WI38 (cell line): ENCODE results near the gene ANKH.

ENCODE experiments used
- H3K4me3 ChIP-seq: 2 replicates; pipeline ENCODE4 v1.5.1; 2011; ENCODE audit warnings: low read depth, mild to moderate bottlenecking, control low read depth, low read length
- CTCF ChIP-seq: IDR thresholded peaks from 2 replicates; pipeline ENCODE4 v1.5.1; 2012; ENCODE audit warnings: low read depth, mild to moderate bottlenecking, control low read depth, low read length

Gene ANKH

GRCh38 chr5:14781106-14781505 lies 90.5 kb downstream of the ANKH start:
- no peak for TF ChIP-seq CTCF
- H3K4me3 ChIP-seq: no peak overlapping the region

GRCh38 chr5:14779975-14780374 lies 91.6 kb downstream of the ANKH start:
- TF ChIP-seq CTCF: no peak
- H3K4me3 ChIP-seq: no peak overlapping the region

- no peak overlapping the region for H3K4me3 ChIP-seq
- no peak for TF ChIP-seq CTCF
These were observed 92.8 kb downstream of the ANKH start for GRCh38 chr5:14778792-14779070.

- TF ChIP-seq CTCF: no peak
- H3K4me3 ChIP-seq: no peak overlapping the region
These were observed 93.4 kb downstream of the ANKH start for GRCh38 chr5:14777932-14778791.

GRCh38 chr5:14777187-14777586 lies 94.4 kb downstream of the ANKH start:
- no peak overlapping the region for H3K4me3 ChIP-seq
- TF ChIP-seq CTCF: no peak

- no peak for TF ChIP-seq CTCF
- no peak overlapping the region for H3K4me3 ChIP-seq
These were observed 95.0 kb downstream of the ANKH start for GRCh38 chr5:14776602-14777001.

GRCh38 chr5:14775857-14776256 lies 95.7 kb downstream of the ANKH start:
- TF ChIP-seq CTCF: no peak
- no peak overlapping the region for H3K4me3 ChIP-seq
